Tibial artery (tissue), 4 donors: ENCODE data around the gene ADNP2.

Source experiments
- DNase-seq, 2 donors: peaks; one replicate each; pipeline ENCODE4 v3.0.0-alpha.2; 2019
- H3K27ac ChIP-seq, 2 donors: fragments of 200-600 bp; sonication (generic) in 1 of 2; 1 replicate in 1 of 2; 2 replicates in 1 of 2; pipeline ENCODE4 v1.5.1; 2018 to 2019; ENCODE audit warnings: mild to moderate bottlenecking in 1 of 2
- H3K27me3 ChIP-seq, 2 donors: fragments of 200-600 bp; sonication (generic) in 1 of 2; one replicate each; pipeline versions ENCODE4 v1.5.1 to v1.6.0; 2016 to 2019
- H3K36me3 ChIP-seq, 3 donors: fragments of 200-600 bp; sonication (generic) in 2 of 3; one replicate each; pipeline ENCODE4 v1.5.1; 2016 to 2019; ENCODE audit warnings: mild to moderate bottlenecking in 2 of 3
- H3K4me1 ChIP-seq, 4 donors: fragments of 200-600 bp; sonication (generic) in 2 of 4; 1 replicate in 3 of 4; 2 replicates in 1 of 4; pipeline ENCODE4 v1.5.1; 2016 to 2019
- H3K4me3 ChIP-seq, 2 donors: fragments of 200-600 bp; sonication (generic) in 1 of 2; 1 replicate in 1 of 2; 2 replicates in 1 of 2; pipeline ENCODE4 v1.5.1; 2018 to 2019; ENCODE audit warnings: mild to moderate bottlenecking in 2 of 2
- H3K9me3 ChIP-seq, 3 donors: fragments of 200-600 bp; sonication (generic) in 1 of 3; one replicate each; pipeline ENCODE4 v1.5.1; 2016 to 2019
- CTCF ChIP-seq, 2 experiments: fragments of 200-600 bp in 1 of 2; fragments of 450-650 bp in 1 of 2; IDR thresholded peaks; one replicate each; pipeline ENCODE4 v1.5.1; 2017 to 2019; ENCODE audit warnings: antibody characterized with exemption in 2 of 2, mild to moderate bottlenecking in 1 of 2, moderate library complexity in 1 of 2
- intact Hi-C: fragments of 100-400 bp; cut with DNase I; formaldehyde crosslinking; loops from one replicate; pipeline ENCODE4 v1.15.0; 2023; ENCODE audit warnings: low total_unique reads

The ADNP2 gene

GRCh38 chr18:80067897-80068296 lies 41.2 kb upstream of the ADNP2 start:
- intact Hi-C loops = no loop called here
- no peaks in the 10 kb centered on the region for H3K36me3 ChIP-seq
- no peaks in the 10 kb centered on the region for H3K9me3 ChIP-seq
- no peak overlapping the region for H3K27ac ChIP-seq
- DNase-seq = no peak
- TF ChIP-seq CTCF (IDR thresholded peaks at IDR 0.05) = no peak
- no peak overlapping the region for H3K4me3 ChIP-seq
- no peaks in the 10 kb centered on the region for H3K27me3 ChIP-seq
- no peaks in the 10 kb centered on the region for H3K4me1 ChIP-seq

DNA sequence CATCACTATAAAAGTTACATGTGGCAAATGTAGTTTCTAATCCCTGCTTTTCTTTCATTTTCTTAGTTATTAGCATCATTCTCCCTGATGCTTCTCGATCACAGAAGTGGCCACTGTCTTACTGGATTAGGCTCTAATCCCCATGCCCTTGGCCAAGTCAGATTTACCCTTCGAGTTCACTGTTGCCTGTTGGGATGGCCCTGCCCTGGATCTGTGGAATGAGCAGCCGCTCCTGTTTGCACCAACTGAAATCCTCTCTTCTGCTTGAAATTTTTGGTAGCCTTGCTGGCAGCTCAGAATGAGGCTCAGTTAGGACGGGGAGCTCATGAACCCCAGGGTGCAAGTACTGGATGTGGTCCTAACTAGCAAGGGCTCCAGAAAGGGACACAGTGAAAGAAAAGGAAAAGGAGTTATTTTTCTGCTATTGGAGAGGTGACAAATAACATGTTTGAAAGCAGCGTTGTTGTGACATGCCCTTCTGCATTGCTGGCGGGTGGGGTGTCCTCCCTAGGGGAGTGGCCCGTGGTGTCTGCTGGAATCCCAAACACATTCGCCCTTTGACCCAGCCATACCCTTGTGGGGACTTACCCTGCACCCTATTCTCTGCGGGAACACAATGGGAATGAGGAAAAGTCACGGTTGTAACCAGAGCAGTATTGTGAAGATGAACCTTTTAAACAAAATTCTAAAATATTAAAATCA lies 40.3 kb upstream of the ADNP2 start:
- intact Hi-C loops = no loop called here
- no peaks in the 10 kb centered on the region for H3K4me1 ChIP-seq
- H3K9me3 ChIP-seq = no peaks in the 10 kb centered on the region
- no peak overlapping the region for H3K27ac ChIP-seq
- no peak overlapping the region for H3K4me3 ChIP-seq
- no peak for TF ChIP-seq CTCF (IDR thresholded peaks at IDR 0.05)
- no peak for DNase-seq
- H3K36me3 ChIP-seq = peaks cover 0 to 4% (median under 1%) of the 10 kb centered on the region in 3 donors
- no peaks in the 10 kb centered on the region for H3K27me3 ChIP-seq

GRCh38 chr18:80070825-80071224 lies 38.2 kb upstream of the ADNP2 start:
- Histone ChIP-seq H3K27ac (no peak overlapping the region), H3K36me3 (peaks cover 0 to 14% (median 7%) of the 10 kb centered on the region in 3 donors), H3K27me3 (no peaks in the 10 kb centered on the region), H3K4me3 (no peak overlapping the region), H3K4me1 (no peaks in the 10 kb centered on the region), H3K9me3 (no peaks in the 10 kb centered on the region)
- no peak for DNase-seq
- intact Hi-C loops = no loop called here
- TF ChIP-seq CTCF (IDR thresholded peaks at IDR 0.05) = no peak

DNA sequence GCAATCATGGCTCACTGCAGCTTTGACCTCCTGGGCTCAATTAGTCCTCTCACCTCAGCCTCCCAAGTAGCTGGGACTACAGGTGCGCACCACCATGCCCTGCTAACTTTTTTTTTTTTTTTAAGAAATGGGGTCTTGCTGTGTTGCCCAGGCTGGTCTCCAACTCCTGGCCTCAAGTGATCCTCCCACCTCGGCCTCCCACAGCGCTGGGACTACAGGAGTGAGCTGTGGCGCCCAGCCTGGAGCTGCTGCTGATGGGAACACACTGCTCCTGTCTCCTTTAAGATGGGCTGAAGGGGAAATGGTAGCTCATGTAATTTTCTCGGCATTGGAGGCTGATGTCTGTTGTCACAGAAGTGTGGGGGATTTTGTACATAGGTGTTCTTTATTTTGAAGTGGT lies 34.9 kb upstream of the ADNP2 start:
- TF ChIP-seq CTCF (IDR thresholded peaks at IDR 0.05) = no peak
- intact Hi-C loops = no loop called here
- no peaks in the 10 kb centered on the region for H3K4me1 ChIP-seq
- peaks cover 0 to 20% (median 7%) of the 10 kb centered on the region in 3 donors for H3K36me3 ChIP-seq
- no peak for DNase-seq
- no peaks in the 10 kb centered on the region for H3K27me3 ChIP-seq
- no peak overlapping the region for H3K27ac ChIP-seq
- H3K9me3 ChIP-seq = no peaks in the 10 kb centered on the region
- no peak overlapping the region for H3K4me3 ChIP-seq

DNA sequence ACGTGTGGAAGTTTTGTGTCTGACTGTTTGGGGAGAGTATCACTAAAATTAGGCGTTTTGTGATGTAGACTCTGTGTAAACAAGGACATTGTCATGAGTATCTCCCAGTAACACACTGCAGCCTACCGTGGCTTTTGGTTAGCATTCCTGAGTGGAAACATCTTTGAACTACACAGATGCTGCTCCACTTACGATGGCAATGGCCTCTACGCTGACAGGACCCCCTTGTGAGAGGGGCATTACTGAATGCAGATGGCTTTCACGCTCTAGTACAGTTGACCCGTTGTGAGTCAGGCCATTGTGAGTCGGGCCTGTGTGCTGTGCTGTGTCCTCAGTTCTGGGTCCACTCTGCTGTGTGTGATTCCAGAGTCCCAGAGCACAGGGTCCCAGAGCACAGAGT lies 34.4 kb upstream of the ADNP2 start:
- Histone ChIP-seq H3K4me1 (no peaks in the 10 kb centered on the region), H3K9me3 (no peaks in the 10 kb centered on the region)

More for the DNA sequence above, 34.4 kb upstream of the ADNP2 start:
- DNase-seq = no peak
- no peaks in the 10 kb centered on the region for H3K27me3 ChIP-seq
- no peak overlapping the region for H3K4me3 ChIP-seq
- H3K36me3 ChIP-seq = peaks cover 0 to 20% (median 7%) of the 10 kb centered on the region in 3 donors
- intact Hi-C loops = no loop called here
- TF ChIP-seq CTCF (IDR thresholded peaks at IDR 0.05) = no peak
- H3K27ac ChIP-seq = no peak overlapping the region
